Measurements from ENCODE around the gene TMEM14C. TPM values are rescaled to one million over a fixed set of nuclear protein-coding genes. Genes with fewer than 3 reads are reported as not detected.

Gene TMEM14C
- total RNA-seq, 3 donors from 2014 or later: 124 to 159 (median 134) TPM

DNA sequence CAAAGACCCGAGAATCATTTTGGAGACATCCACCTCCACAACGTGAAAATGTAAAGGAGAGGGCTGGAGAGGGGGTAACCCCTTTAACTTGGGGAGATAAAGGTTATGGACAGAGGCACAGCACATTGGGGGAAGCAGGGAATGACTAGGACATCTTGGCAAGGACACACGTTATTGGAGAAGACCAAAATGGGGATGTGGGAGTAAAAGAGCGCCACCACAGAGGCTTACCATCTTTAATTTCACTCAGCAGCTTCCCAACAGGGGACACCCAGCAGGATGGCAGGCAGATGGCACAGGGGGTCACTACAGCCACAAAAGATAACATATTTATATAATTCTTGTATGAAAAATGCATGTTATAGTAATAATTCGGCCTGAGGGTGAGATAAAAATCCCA lies 38.3 kb upstream of the TMEM14C start:
- intact Hi-C loops (cut with DNase I; ENCODE audit: low total_unique reads): no loop called here
- no peaks in the 10 kb centered on the region for H3K9me3 ChIP-seq
- H3K4me3 ChIP-seq: no peak overlapping the region
- no peaks in the 10 kb centered on the region for H3K27me3 ChIP-seq
- no peaks in the 10 kb centered on the region for H3K4me1 ChIP-seq
- TF ChIP-seq POLR2A (IDR thresholded peaks at IDR 0.05) (no peak), POLR2AphosphoS5 (IDR thresholded peaks at IDR 0.05) (no peak)
- TF ChIP-seq, protein P1, sequence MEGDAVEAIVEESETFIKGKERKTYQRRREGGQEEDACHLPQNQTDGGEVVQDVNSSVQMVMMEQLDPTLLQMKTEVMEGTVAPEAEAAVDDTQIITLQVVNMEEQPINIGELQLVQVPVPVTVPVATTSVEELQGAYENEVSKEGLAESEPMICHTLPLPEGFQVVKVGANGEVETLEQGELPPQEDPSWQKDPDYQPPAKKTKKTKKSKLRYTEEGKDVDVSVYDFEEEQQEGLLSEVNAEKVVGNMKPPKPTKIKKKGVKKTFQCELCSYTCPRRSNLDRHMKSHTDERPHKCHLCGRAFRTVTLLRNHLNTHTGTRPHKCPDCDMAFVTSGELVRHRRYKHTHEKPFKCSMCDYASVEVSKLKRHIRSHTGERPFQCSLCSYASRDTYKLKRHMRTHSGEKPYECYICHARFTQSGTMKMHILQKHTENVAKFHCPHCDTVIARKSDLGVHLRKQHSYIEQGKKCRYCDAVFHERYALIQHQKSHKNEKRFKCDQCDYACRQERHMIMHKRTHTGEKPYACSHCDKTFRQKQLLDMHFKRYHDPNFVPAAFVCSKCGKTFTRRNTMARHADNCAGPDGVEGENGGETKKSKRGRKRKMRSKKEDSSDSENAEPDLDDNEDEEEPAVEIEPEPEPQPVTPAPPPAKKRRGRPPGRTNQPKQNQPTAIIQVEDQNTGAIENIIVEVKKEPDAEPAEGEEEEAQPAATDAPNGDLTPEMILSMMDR (IDR thresholded peaks at IDR 0.05): no peak
- no peak overlapping the region for H3K27ac ChIP-seq
- no peak for DNase-seq (ENCODE audit: low spot score in 2 of 2)
- H3K36me3 ChIP-seq: no peaks in the 10 kb centered on the region

DNA sequence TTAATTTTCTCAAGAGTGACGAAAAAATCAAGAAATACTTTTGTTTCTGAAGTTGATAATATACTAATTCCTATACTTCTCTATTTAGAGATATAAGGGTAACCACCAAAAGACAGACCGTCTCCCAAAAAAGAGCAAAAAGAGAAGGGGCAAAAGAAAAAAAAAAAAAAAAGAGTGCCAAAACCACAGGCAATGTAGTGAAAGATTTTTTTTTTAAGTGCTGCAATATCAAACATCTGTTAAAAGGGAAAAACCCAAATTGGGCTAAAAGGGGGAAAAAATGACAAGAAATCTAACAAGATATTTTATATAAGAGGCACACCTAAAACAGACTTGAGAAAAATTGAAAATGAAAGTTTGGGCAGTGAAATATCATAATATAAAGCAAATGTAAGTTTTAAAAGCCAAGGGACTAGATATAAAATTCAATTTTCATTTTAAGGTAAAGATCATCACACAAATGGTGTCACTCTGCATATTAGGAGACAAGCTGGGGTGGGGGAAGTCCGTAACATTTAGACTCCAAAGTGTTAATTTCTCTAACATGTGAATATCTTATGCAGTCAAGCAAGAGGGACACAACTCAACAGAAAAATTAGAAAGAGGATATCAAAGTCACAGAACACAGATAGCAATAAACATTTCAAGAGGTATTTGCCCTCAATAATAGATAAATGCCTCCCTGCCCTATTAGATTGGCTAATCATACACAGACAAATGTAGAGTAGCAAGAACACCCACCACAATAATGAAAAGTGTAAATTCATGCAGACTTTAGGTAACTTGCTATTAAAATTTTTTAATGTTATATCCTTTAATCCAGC lies 37.6 kb upstream of the TMEM14C start:
- Histone ChIP-seq H3K4me1 (no peaks in the 10 kb centered on the region), H3K9me3 (no peaks in the 10 kb centered on the region), H3K36me3 (no peaks in the 10 kb centered on the region), H3K27ac (no peak overlapping the region), H3K27me3 (no peaks in the 10 kb centered on the region), H3K4me3 (no peak overlapping the region)
- no peak for DNase-seq (ENCODE audit: low spot score in 2 of 2)
- TF ChIP-seq POLR2AphosphoS5 (IDR thresholded peaks at IDR 0.05): no peak
- TF ChIP-seq POLR2A (IDR thresholded peaks at IDR 0.05): no peak
- TF ChIP-seq, protein P1 (IDR thresholded peaks at IDR 0.05): no peak
- intact Hi-C loops (cut with DNase I; ENCODE audit: low total_unique reads): no loop called here

GRCh38 chr6:10686901-10687300 lies 36.0 kb upstream of the TMEM14C start:
- no peak overlapping the region for H3K27ac ChIP-seq
- H3K27me3 ChIP-seq: no peaks in the 10 kb centered on the region
- no peak for DNase-seq (ENCODE audit: low spot score in 2 of 2)
- H3K4me1 ChIP-seq: no peaks in the 10 kb centered on the region
- TF ChIP-seq POLR2AphosphoS5 (IDR thresholded peaks at IDR 0.05) (no peak), POLR2A (IDR thresholded peaks at IDR 0.05) (no peak)
- TF ChIP-seq, protein P1 (IDR thresholded peaks at IDR 0.05): no peak
- no peaks in the 10 kb centered on the region for H3K36me3 ChIP-seq
- no peak overlapping the region for H3K4me3 ChIP-seq
- intact Hi-C loops (cut with DNase I; ENCODE audit: low total_unique reads): no loop called here
- no peaks in the 10 kb centered on the region for H3K9me3 ChIP-seq

DNA sequence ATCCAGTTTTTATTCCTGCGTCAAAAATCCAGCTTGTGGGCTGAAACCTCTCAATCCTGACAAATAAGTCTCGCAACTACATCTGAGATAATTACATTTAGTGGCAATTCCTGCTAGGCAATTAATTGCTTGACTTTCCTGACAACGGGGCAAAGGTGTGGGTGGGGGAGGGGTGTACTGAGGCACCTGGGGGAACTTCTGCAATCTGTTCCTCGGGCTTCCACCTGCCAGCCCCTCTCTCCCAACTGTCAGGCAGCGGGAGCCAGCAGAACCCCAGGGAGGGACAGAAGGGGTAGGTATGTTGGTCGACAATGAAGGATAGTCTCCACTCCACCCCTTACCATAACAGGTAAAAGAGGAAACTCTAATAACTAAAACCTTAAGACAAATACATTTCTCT lies 35.3 kb upstream of the TMEM14C start:
- no peaks in the 10 kb centered on the region for H3K36me3 ChIP-seq
- no peaks in the 10 kb centered on the region for H3K27me3 ChIP-seq
- no peaks in the 10 kb centered on the region for H3K9me3 ChIP-seq
- no peak overlapping the region for H3K27ac ChIP-seq
- intact Hi-C loops (cut with DNase I; ENCODE audit: low total_unique reads): no loop called here
- no peak overlapping the region for H3K4me3 ChIP-seq
- DNase-seq (ENCODE audit: low spot score in 2 of 2): no peak
- TF ChIP-seq POLR2A (IDR thresholded peaks at IDR 0.05) (no peak), POLR2AphosphoS5 (IDR thresholded peaks at IDR 0.05) (no peak)
- no peaks in the 10 kb centered on the region for H3K4me1 ChIP-seq

DNA sequence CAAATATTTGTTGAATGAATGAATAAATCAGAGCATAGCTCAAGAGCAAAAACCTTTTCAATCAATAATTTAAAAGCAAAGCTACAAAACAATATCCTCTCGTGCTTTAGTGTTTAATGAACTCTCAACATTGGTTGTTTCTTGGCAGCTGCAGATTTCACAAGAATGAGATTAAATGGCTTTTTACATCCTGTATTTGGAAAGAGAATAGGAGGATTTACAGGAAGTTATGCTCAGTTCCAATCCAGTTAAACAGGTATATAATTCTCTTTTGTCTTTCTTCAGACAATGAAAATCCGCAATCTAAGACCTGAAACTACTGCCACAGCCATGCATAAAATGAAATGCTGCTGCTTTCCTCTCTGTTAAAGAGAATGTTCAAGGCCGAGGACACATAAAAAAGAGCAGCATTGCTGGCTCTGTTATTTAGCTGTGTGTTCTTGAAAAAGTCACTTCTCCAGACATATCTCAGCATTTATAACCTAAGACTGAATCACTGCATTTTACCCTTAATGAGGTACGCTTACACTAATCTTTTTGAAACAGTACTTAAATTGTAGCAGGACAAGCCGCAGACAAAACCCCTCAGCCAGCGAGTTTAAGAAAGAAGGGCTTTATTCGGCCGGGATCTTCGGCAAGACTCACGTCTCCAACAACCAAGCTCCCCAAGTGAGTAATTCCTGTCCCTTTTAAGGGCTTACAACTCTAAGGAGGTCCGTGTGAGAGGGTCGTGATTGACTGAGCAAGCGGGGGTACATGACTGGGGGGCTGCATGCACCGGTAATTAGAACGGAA lies 32.0 kb upstream of the TMEM14C start:
- Histone ChIP-seq H3K4me1 (peaks cover 2 to 6% of the 10 kb centered on the region in 2 donors), H3K27ac (peak overlapping the region; percentile 55 to 70), H3K9me3 (no peaks in the 10 kb centered on the region), H3K4me3 (no peak overlapping the region), H3K27me3 (no peaks in the 10 kb centered on the region), H3K36me3 (no peaks in the 10 kb centered on the region)
- DNase-seq (ENCODE audit: low spot score in 2 of 2): no peak
- intact Hi-C loops (cut with DNase I; ENCODE audit: low total_unique reads): no loop called here
- TF ChIP-seq, protein P1 (IDR thresholded peaks at IDR 0.05): no peak
- TF ChIP-seq POLR2AphosphoS5 (IDR thresholded peaks at IDR 0.05) (no peak), POLR2A (IDR thresholded peaks at IDR 0.05) (no peak)

Measured in breast epithelium (tissue), 4 donors.